Measurements from ENCODE around the gene GSX2. TPM values are rescaled to one million over a fixed set of nuclear protein-coding genes. Genes with fewer than 3 reads are reported as not detected.

Gene GSX2
- total and polyA plus RNA-seq, 2 of the 13 experiments (the other 11 are each of a cell fraction or from before 2014, with no cell fraction given), result not detected

- TF ChIP-seq HES4 (CRISPR knock-in tag; IDR thresholded peaks at IDR 0.05; ENCODE audit: borderline replicate concordance), result 0 out of 2 replicates have a peak, but pooled peaks have one; percentile 34
- no peak for TF ChIP-seq ZNF12 (CRISPR knock-in tag; IDR thresholded peaks at IDR 0.05)
- TF ChIP-seq ETV5 (CRISPR knock-in tag; IDR thresholded peaks at IDR 0.05; ENCODE audit: borderline replicate concordance), result no peak
- 0 out of 2 replicates have a peak, but pooled peaks have one; percentile 2 for TF ChIP-seq GATAD1 (CRISPR knock-in tag; IDR thresholded peaks at IDR 0.05)
- no peak for TF ChIP-seq ONECUT2 (CRISPR knock-in tag; IDR thresholded peaks at IDR 0.05)
- no peak for TF ChIP-seq ZNF570 (CRISPR knock-in tag; IDR thresholded peaks at IDR 0.05; ENCODE audit: borderline replicate concordance)
- no peak for TF ChIP-seq MZF1 (CRISPR knock-in tag; IDR thresholded peaks at IDR 0.05; ENCODE audit: borderline replicate concordance)
- no peak for TF ChIP-seq NFYB (CRISPR knock-in tag; IDR thresholded peaks at IDR 0.05)
- TF ChIP-seq HOXA9 (CRISPR knock-in tag; IDR thresholded peaks at IDR 0.05; ENCODE audit: borderline replicate concordance), result no peak
- no peak for TF ChIP-seq ZEB1 (IDR thresholded peaks at IDR 0.05; ENCODE audit: insufficient replicate concordance, low read depth)
- TF ChIP-seq MTF2 (CRISPR knock-in tag; IDR thresholded peaks at IDR 0.05; ENCODE audit: borderline replicate concordance), result no peak
- TF ChIP-seq GPN1 (CRISPR knock-in tag; IDR thresholded peaks at IDR 0.05; ENCODE audit: borderline replicate concordance), result no peak
- no peak for TF ChIP-seq TRAFD1 (CRISPR knock-in tag; IDR thresholded peaks at IDR 0.05; ENCODE audit: borderline replicate concordance)
- no peak; the same call in 1 of the 2 replicates for TF ChIP-seq SOX5 (CRISPR knock-in tag; IDR thresholded peaks at IDR 0.05; ENCODE audit: borderline replicate concordance)
- no peak for TF ChIP-seq TCF7 (IDR thresholded peaks at IDR 0.05; ENCODE audit: low read depth)
- 0 out of 2 replicates have a peak, but pooled peaks have one; percentile 10 for TF ChIP-seq NFKB2 (CRISPR knock-in tag; IDR thresholded peaks at IDR 0.05; ENCODE audit: borderline replicate concordance)
- no peak for TF ChIP-seq SNAPC2 (CRISPR knock-in tag; IDR thresholded peaks at IDR 0.05)
- no peak for TF ChIP-seq EED (CRISPR knock-in tag; IDR thresholded peaks at IDR 0.05)
- TF ChIP-seq HNRNPLL (IDR thresholded peaks at IDR 0.05; ENCODE audit: low read depth, low read length, poor library complexity, severe bottlenecking), result peak; percentile 99
- no peak for TF ChIP-seq SIX1 (CRISPR knock-in tag; IDR thresholded peaks at IDR 0.05; ENCODE audit: borderline replicate concordance)
- 0 out of 2 replicates have a peak, but pooled peaks have one; percentile 3 for TF ChIP-seq CTCF (CRISPR knock-in tag; IDR thresholded peaks at IDR 0.05)
- no peak for TF ChIP-seq ZNF3 (CRISPR knock-in tag; IDR thresholded peaks at IDR 0.05)
- no peak for TF ChIP-seq CENPX (CRISPR knock-in tag; IDR thresholded peaks at IDR 0.05)
- TF ChIP-seq ZNF333 (CRISPR knock-in tag; IDR thresholded peaks at IDR 0.05; ENCODE audit: borderline replicate concordance), result no peak
- TF ChIP-seq PLSCR1 (CRISPR knock-in tag; IDR thresholded peaks at IDR 0.05; ENCODE audit: borderline replicate concordance), result no peak
- TF ChIP-seq ERF (CRISPR knock-in tag; IDR thresholded peaks at IDR 0.05), result 0 out of 2 replicates have a peak, but pooled peaks have one; percentile 3
- no peak for TF ChIP-seq ZNF367 (CRISPR knock-in tag; IDR thresholded peaks at IDR 0.05; ENCODE audit: borderline replicate concordance)
- TF ChIP-seq ZBTB38 (CRISPR knock-in tag; IDR thresholded peaks at IDR 0.05), result peak; percentile 67
These were observed 8.9 kb upstream of the GSX2 start (continued) for GRCh38 chr4:54090804-54091623.

All from HepG2 (cell line).